Right forelimb (tissue), 1 donor: ENCODE measurements around the gene PGGHG.
A peak's percentile ranks its signal among the peaks of the same experiment; 100 is the strongest.
"Not testable (repeated sequence)": the region's sequence is repeated elsewhere in the genome, so short reads cannot be mapped to it uniquely, and the experiment has no call there.

ENCODE experiments used
- DNase-seq: peaks from one replicate; pipeline ENCODE4 v3.0.0-alpha.2; 2018

Gene PGGHG

DNA sequence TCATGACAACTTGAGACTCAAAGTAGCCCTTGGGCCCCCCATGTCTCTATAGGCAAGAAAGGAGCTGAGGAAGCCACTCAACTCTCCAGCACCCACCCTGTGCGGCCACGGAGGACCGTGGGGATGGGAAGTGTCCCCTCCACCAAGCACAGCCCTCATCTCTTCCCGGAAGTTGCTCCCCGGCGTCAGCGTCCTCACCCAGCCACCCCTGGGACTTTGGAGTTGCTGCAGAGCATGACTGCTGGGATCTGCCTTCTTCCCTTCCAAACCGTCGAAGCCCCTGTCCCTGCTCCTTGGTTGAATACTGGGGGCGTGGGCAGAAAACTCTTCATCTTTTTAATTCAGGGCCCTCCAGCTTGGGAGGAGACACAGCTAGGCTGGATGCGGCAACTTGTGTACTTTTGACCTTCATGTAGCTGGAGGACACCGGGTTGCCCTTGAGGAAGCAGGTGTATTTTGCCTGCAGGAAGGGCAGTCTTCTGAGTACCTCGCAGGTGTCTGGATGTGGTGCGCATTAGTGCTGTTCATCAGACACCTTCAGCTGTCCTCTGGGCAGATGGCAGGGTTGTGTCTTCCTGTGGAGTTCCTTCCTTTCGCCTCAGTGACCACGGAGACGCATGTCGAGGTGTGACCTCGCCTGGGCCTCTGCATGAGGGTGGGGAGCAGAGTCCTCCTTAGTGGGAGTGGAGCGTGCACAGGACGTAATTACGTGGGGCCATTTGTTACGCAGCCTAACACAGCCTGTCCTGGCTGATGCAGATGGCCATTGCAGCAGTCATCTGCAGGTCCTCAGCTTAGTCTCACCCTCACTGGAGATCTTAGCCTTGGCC is 43.9 kb downstream of the PGGHG start:
- no peak for DNase-seq

DNA sequence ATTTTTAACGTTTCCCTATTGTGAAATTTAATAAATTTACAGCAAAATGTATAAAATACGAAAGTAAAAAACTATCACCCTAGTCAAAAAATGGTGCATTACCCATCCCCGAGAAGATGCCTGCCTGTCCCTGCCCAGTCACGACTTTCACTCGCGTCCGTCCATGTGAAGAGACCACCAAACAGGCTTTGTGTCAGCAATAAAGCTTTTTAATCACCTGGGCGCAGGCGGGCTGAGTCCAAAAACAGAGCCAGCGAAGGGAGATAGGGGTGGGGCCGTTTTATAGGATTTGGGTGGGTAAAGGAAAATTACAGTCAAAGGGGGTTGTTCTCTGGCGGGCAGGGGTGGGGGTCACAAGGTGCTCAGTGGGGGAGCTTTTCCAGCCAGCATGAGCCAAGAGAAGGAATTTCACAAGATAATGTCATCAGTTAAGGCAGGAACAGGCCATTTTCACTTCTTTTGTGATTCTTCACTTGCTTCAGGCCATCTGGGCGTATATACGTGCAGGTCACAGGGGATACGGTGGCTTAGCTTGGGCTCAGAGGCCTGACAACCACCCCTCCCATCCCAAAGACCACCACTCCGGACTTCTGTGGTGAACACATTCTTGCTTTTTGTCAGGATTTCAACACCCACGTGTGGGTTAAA is 44.8 kb downstream of the PGGHG start:
- not testable (repeated sequence) for DNase-seq

DNA sequence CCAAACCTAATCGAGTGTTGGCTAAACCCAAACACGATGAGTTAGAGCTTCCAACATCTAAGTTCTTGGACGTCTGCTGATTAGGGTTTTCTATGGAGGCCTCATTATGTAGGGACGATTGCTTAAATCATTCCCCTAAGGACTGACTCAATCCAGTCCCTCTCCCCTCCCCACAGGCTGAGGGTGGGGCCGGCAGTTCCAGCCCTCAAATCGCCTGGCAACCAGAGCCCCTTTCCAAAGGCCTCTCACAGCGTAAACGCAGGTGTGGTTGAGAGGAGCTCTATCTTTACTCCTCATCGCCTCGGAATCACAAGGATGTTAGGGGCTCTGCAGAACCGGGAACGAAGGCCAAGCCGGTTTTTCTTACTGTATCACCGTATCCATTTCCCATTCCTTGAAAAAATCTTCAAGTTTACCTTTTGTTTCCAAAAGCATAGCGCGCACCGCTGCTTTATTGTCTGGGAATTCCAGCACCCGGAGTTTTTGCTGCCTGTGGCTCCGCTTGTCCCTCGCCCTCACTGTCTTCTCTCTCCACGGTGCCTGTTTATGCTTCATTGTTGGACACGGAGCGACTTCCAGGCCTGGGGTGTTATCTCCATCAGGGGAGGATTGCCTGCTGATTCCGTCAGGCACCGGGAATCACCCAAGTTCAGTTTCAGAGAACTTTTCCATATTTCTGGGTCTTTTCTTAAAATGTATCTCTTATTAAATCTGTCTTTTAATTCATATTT is 45.5 kb downstream of the PGGHG start:
- no peak for DNase-seq

DNA sequence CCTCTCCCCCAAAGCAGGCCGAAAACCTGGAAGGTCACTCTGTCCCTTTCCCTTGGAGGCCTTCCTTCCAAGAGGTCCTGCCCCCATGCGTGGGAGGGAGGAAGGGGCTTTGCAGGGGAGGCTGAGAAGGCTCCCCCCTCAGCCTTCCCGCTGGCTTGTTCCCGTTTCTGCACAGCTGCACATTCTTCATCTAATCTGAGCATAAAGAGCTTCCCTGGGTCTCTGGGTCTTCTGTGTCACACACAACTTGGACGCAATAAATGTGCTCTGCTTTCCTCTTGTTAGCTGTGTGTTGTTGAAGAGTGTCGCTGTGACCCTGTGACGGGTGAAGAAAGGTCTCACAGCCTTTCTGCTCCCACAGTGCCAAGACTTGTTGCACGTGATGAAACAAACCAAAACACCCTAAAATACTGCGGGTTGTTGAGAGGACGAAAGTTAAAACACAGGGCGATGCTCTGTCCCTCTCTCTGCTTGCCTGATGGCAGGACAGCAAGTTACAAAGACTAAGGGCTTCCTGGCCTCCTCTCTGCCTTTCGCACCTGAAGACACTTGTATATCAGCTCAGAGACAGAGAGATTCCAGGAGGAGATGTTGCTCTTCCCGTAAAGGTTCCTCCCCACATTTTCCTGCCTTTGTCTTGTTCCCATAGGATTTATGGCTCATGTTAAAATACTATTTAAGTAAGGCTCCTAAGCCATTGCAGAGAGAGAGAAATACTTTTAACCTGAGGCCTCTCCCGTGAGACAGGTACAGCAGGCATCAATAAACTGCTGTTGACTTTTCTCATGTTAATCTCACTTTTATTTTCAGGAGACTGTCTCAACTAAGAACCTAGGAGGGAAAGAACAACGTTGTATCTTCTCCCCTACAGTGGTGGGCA is 47.1 kb downstream of the PGGHG start:
- peak; percentile 68 for DNase-seq

DNA sequence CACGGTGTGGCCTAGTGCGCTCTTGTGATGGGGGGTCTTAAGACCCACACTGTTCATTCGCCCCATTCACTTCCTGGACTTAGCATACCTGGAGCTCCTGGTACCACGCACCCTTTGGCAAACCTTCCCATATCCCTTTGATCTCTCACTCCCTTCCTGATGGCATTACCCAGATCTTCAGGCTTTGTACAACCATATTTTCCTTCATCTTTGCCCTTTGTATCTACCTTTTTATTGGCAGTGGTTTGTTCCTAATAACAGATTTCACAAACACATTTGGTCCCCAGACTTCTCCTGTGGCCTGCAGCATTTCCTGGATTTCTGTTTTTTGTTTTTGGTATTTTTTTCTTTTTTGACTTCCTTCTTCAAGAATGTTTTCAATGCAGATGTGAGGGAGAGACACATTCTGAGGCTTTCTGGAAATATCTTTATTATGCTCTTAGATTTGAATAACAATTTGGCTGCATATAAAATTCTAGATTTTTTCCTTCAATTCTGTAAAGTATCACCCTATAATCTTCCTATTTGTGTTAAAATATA is 47.8 kb downstream of the PGGHG start:
- no peak for DNase-seq

DNA sequence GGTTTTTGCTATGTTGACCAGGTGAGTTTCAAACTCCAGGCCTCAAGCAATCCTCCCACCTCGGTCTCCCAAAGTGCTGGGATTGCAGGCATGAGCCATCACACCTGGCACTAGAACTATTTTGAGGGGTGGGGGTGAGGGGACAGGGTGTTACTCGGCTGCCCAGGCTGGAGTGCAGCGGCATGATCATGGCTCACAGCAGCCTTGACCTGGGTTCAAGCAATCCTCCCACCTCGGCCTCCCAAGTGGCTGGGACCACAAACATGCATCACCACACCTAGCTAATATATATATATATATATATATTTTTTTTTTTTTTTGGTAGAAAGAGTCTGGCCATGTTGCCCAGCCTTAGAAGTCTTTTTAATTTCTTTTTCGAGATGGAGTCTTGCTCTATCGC is 48.8 kb downstream of the PGGHG start:
- no peak for DNase-seq

DNA sequence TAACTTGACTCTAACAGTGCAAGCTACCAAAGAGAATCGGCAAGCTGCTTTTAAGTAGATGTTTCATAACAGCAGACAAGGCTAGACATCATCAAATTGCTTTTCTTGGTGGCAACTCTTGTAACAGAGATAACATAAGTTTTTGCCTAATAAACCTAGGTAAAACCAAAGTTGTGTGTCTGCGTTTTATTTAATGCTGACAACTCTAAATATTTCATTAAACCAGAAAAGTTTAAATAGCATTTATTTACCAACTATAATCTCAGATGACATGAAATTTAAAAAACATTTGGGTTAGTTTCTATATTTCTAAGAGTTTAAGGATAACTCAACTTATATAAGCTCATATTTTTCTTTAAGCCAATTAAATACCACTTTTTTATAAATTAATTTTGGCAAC is 51.0 kb downstream of the PGGHG start:
- no peak for DNase-seq

DNA sequence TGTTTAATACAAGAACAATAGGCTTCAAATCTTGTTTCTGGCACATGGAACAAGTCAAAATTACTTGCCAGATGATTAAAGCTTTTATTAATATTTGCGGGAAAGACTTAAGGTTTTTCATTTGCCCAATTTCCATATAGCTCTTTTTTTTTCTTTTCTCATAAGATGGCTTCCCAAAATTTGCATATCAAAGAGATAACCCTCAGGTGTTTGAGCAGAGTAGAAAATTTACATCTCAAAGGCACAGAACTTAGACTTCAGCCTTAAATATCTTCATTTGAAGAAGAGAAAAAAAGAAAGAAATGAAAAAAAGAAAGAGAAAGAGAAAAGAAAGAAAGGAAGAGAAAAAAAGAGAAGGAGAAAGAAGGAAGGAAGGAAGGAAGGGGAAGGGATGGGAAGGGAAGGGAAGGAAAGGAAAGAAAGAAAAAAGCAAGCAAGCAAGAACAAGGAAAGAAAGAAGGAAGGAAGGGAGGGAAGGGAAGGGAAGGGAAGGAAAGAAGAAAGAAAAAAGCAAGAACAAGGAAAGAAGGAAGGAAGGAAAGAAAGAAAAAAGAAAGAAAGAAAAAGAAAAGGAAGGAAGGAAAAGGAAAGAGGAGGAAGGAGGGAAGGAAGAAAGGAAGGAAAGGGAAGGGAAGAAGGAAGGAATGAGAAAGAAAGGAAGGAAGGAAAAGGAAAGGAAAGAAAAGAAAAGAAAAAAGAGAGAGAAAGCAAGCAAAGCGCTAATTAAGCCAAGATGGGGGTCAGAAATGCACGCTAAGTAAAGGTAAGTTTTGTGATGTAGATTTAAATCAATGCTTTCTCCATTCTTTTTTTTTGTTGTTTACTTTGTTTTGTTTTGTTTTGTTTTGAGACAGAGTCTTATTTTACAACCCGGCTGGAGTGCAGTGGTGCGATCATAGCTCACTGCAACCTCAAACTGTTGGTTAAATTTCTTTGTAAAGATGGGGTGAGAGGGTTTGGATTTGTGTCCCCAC is 51.9 kb downstream of the PGGHG start:
- no peak for DNase-seq

DNA sequence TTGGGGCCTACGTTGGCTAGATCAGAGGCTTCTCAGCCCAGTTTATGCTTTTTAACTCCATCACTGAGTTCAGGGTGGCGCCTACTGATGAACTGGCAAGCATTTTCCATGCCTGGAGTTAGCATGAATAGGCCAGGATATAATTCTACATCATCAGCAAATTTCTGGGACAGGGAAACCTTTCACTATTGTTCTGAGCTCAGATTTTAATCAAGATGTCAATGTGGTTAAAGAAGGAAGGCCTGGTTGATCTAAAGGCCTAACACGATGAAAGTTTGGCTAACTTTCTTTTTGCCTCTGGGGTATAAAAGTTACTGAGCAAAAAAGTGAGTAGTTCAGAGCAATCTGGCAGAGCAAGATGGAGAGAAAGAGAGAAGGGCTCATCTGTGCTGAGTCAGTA is 53.4 kb downstream of the PGGHG start:
- DNase-seq = no peak

DNA sequence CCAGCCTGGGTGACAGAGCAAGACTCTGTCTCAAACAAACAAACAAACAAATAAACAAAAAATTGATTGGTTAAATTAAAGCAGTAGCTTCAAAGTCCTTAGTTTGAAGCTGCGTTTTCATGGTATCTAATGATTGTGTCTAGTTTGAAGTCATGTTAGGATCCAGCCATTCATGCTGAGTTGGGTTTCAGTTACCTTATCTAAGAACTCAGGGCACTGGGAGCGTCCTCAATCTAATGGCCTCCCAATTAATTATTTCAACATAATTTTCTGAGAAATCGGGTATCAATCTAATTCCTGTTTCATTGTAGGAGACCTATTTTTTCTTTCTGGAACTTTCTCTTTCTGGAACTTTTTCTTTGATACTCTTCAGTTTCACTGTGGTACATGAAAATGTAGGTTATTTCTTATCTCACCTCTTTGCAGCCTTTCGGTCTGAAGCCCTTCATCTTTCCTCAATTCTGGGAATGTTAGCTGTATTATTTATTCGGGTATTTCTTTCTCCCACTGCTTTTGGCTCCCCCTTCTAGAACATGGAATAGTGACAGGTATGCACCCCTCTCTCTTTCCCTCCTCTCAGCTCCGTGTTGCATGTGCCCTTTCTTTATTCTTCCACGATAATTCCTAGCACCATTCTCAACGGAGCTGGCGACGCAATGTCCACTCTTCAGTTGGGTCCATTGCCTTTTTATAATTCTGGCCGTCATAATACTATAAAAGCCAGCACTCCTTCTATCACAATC is 56.1 kb downstream of the PGGHG start:
- DNase-seq = no peak
